SU-DHL-6 (cell line): ENCODE measurements around the gene METTL14.

Experiments used
- H2AFZ ChIP-seq: fragments of 200-600 bp; sonication (generic); 2 replicates; pipeline ENCODE4 v1.6.1; 2014; ENCODE audit warnings: low read depth, mild to moderate bottlenecking, moderate library complexity, mixed read lengths, antibody characterized with exemption, low read length; ENCODE audit not compliant: severe bottlenecking
- H3F3A ChIP-seq: fragments of 200-600 bp; shearing (Covaris generic); 2 replicates; pipeline ENCODE4 v1.6.0; 2016; ENCODE audit warnings: antibody characterized with exemption, mild to moderate bottlenecking; ENCODE audit not compliant: insufficient read depth
- H3K27ac ChIP-seq: fragments of 200-600 bp; sonication (generic); 2 replicates; pipeline ENCODE4 v1.5.1; 2016; ENCODE audit warnings: low read depth, mild to moderate bottlenecking, low read length, moderate library complexity, mixed read lengths
- H3K27me3 ChIP-seq: fragments of 200-600 bp; sonication (generic), shearing (Covaris generic); 2 replicates; pipeline ENCODE4 v1.6.0; 2014; ENCODE audit warnings: mild to moderate bottlenecking, low read length
- H3K36me3 ChIP-seq: fragments of 200-600 bp; sonication (generic); 2 replicates; pipeline ENCODE4 v1.6.1; 2014; ENCODE audit warnings: mild to moderate bottlenecking, low read length, mixed read lengths
- H3K4me2 ChIP-seq: fragments of 300-600, 200-600 bp; shearing (Covaris generic), sonication (generic); 2 replicates; pipeline ENCODE4 v1.6.0; 2014; ENCODE audit warnings: low read length, low read depth, mild to moderate bottlenecking; ENCODE audit not compliant: poor library complexity, severe bottlenecking
- H3K4me3 ChIP-seq: fragments of 200-600 bp; sonication (generic); 2 replicates; pipeline ENCODE4 v1.5.1; 2014; ENCODE audit warnings: antibody characterized with exemption, low read length, mild to moderate bottlenecking, mixed read lengths; ENCODE audit not compliant: insufficient read depth, poor library complexity, severe bottlenecking
- H3K79me2 ChIP-seq: fragments of 200-600 bp; sonication (generic); 2 replicates; pipeline ENCODE4 v1.6.1; 2014; ENCODE audit warnings: mild to moderate bottlenecking, low read length, moderate library complexity; ENCODE audit not compliant: insufficient read depth
- H3K9ac ChIP-seq: fragments of 200-600 bp; sonication (generic); 2 replicates; pipeline ENCODE4 v1.7.0; 2014; ENCODE audit warnings: mild to moderate bottlenecking, low read length
- H3K9me2 ChIP-seq: fragments of 200-600 bp; sonication (generic); replicated peaks from 2 replicates; pipeline ENCODE4 v1.6.1; 2014; ENCODE audit warnings: low read length; ENCODE audit not compliant: insufficient read depth
- H3K9me3 ChIP-seq: fragments of 200-600 bp; sonication (generic); 2 replicates; pipeline ENCODE4 v1.6.1; 2014; ENCODE audit warnings: low read length, mixed read lengths; ENCODE audit not compliant: insufficient read depth
- H4K20me1 ChIP-seq: fragments of 200-600 bp; sonication (generic); 2 replicates; pipeline ENCODE4 v1.6.1; 2014; ENCODE audit warnings: low read depth, mild to moderate bottlenecking, antibody characterized with exemption, low read length, moderate library complexity, mixed read lengths
- EZH2phosphoT487 ChIP-seq: fragments of 200-600 bp; sonication (generic), shearing (Covaris generic); conservative IDR thresholded peaks from 2 replicates; pipeline ENCODE4 v1.6.1; 2018; ENCODE audit warnings: mild to moderate bottlenecking, antibody characterized with exemption, low read length, moderate library complexity, mixed read lengths
- TF ChIP-seq, protein P1 (sequence below): fragments of 200-600 bp; sonication (generic); IDR thresholded peaks from one replicate; pipeline ENCODE4 v1.5.1; 2017; ENCODE audit warnings: antibody characterized with exemption, mild to moderate bottlenecking, low read length, moderate library complexity; ENCODE audit not compliant: insufficient read depth, poor library complexity, severe bottlenecking

The METTL14 gene

GRCh38 chr4:118762155-118762554, 77.0 kb downstream of the METTL14 start:
- peaks cover 29% of the 10 kb centered on the region for H3F3A ChIP-seq
- H3K9ac ChIP-seq = no peak overlapping the region
- H3K79me2 ChIP-seq = no peaks in the 10 kb centered on the region
- TF ChIP-seq, protein P1, sequence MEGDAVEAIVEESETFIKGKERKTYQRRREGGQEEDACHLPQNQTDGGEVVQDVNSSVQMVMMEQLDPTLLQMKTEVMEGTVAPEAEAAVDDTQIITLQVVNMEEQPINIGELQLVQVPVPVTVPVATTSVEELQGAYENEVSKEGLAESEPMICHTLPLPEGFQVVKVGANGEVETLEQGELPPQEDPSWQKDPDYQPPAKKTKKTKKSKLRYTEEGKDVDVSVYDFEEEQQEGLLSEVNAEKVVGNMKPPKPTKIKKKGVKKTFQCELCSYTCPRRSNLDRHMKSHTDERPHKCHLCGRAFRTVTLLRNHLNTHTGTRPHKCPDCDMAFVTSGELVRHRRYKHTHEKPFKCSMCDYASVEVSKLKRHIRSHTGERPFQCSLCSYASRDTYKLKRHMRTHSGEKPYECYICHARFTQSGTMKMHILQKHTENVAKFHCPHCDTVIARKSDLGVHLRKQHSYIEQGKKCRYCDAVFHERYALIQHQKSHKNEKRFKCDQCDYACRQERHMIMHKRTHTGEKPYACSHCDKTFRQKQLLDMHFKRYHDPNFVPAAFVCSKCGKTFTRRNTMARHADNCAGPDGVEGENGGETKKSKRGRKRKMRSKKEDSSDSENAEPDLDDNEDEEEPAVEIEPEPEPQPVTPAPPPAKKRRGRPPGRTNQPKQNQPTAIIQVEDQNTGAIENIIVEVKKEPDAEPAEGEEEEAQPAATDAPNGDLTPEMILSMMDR = no peak
- no peak for TF ChIP-seq EZH2phosphoT487
- H3K9me2 ChIP-seq = no peaks in the 10 kb centered on the region
- no peaks in the 10 kb centered on the region for H4K20me1 ChIP-seq
- no peak overlapping the region for H2AFZ ChIP-seq
- no peaks in the 10 kb centered on the region for H3K27me3 ChIP-seq
- 0 out of 2 replicates have a peak, but pooled peaks cover 5% of the 10 kb centered on the region for H3K36me3 ChIP-seq
- peak overlapping the region; percentile 72 for H3K4me2 ChIP-seq
- H3K9me3 ChIP-seq = no peaks in the 10 kb centered on the region
- no peak overlapping the region for H3K4me3 ChIP-seq
- H3K27ac ChIP-seq = peak overlapping the region; percentile 69; the same call in 1 of the 2 replicates

GRCh38 chr4:118762730-118763477, 77.7 kb downstream of the METTL14 start:
- Histone ChIP-seq H3K4me2 (no peak overlapping the region), H3K27me3 (no peaks in the 10 kb centered on the region), H2AFZ (no peak overlapping the region), H3K36me3 (no peaks in the 10 kb centered on the region), H3K79me2 (no peaks in the 10 kb centered on the region), H3K9ac (no peak overlapping the region), H3K9me3 (no peaks in the 10 kb centered on the region), H3F3A (peaks cover 25% of the 10 kb centered on the region), H4K20me1 (no peaks in the 10 kb centered on the region), H3K27ac (0 out of 2 replicates have a peak overlapping the region, but pooled peaks have one; percentile 23), H3K4me3 (no peak overlapping the region), H3K9me2 (no peaks in the 10 kb centered on the region)
- TF ChIP-seq, protein P1 = no peak
- TF ChIP-seq EZH2phosphoT487 = no peak
